OCI-LY1 (cell line): ENCODE results near the gene EXOC6B.

Source experiments
- H2AFZ ChIP-seq: fragments of 200-600 bp; sonication (generic), shearing (Covaris generic); 2 replicates; pipeline ENCODE4 v1.6.0; 2014; ENCODE audit warnings: antibody characterized with exemption, mild to moderate bottlenecking, low read length
- H3F3A ChIP-seq: fragments of 200-600 bp; sonication (generic), shearing (Covaris generic); 2 replicates; pipeline ENCODE4 v1.6.0; 2014; ENCODE audit warnings: mild to moderate bottlenecking, antibody characterized with exemption, low read length, moderate library complexity; ENCODE audit not compliant: insufficient read depth
- H3K27ac ChIP-seq: fragments of 200-600 bp; sonication (generic); 2 replicates; pipeline ENCODE4 v1.5.1; 2014; ENCODE audit warnings: low read length, mixed run types, mild to moderate bottlenecking, low read depth; ENCODE audit not compliant: poor library complexity, severe bottlenecking
- H3K27me3 ChIP-seq: fragments of 200-600 bp; sonication (generic); 2 replicates; pipeline ENCODE4 v1.6.0; 2014; ENCODE audit warnings: antibody characterized with exemption, mild to moderate bottlenecking, low read length, moderate library complexity; ENCODE audit not compliant: insufficient read depth
- H3K36me3 ChIP-seq: fragments of 200-600 bp; sonication (generic); 2 replicates; pipeline ENCODE4 v1.6.1; 2014; ENCODE audit warnings: mild to moderate bottlenecking, antibody characterized with exemption, low read length, moderate library complexity, mixed read lengths; ENCODE audit not compliant: insufficient read depth
- H3K4me1 ChIP-seq: fragments of 200-600 bp; sonication (generic); 2 replicates; pipeline ENCODE4 v1.5.1; 2014; ENCODE audit warnings: mild to moderate bottlenecking, low read length, moderate library complexity; ENCODE audit not compliant: insufficient read depth, severe bottlenecking
- H3K4me2 ChIP-seq: fragments of 200-600 bp; sonication (generic), shearing (Covaris generic); 2 replicates; pipeline ENCODE4 v1.6.1; 2014; ENCODE audit warnings: low read length
- H3K4me3 ChIP-seq: fragments of 200-600 bp; sonication (generic); 2 replicates; pipeline ENCODE4 v1.5.1; 2014; ENCODE audit warnings: low read length, low read depth, mild to moderate bottlenecking, mixed read lengths; ENCODE audit not compliant: poor library complexity, severe bottlenecking
- H3K79me2 ChIP-seq: fragments of 200-600 bp; shearing (Covaris generic); 2 replicates; pipeline ENCODE4 v1.6.1; 2016; ENCODE audit warnings: mixed run types, low read length, mixed read lengths; ENCODE audit not compliant: insufficient read depth
- H3K9ac ChIP-seq: fragments of 200-600 bp; sonication (generic), shearing (Covaris generic); 2 replicates; pipeline ENCODE4 v1.6.1; 2014; ENCODE audit warnings: mild to moderate bottlenecking, low read length, mixed read lengths
- H3K9me2 ChIP-seq: fragments of 200-600 bp; sonication (generic), shearing (Covaris generic); 2 replicates; pipeline ENCODE4 v1.6.1; 2014; ENCODE audit warnings: low read depth, mild to moderate bottlenecking, low read length, mixed read lengths
- H3K9me3 ChIP-seq: fragments of 200-600 bp; shearing (Covaris generic); 2 replicates; pipeline ENCODE4 v1.6.1; 2014; ENCODE audit warnings: low read length, mixed read lengths
- H4K20me1 ChIP-seq: fragments of 200-600 bp; sonication (generic), shearing (Covaris generic); 2 replicates; pipeline ENCODE4 v1.6.0; 2016; ENCODE audit warnings: mild to moderate bottlenecking, low read length; ENCODE audit not compliant: insufficient read depth
- EZH2 ChIP-seq: fragments of 200-600 bp; sonication (generic), shearing (Covaris generic); IDR thresholded peaks from 2 replicates; pipeline ENCODE4 v1.8.0; 2017; ENCODE audit warnings: borderline replicate concordance, mixed run types, mild to moderate bottlenecking, antibody characterized with exemption, low read length, moderate library complexity, mixed read lengths
- TF ChIP-seq, protein P1 (sequence below): fragments of 200-600 bp; sonication (generic), shearing (Covaris generic); IDR thresholded peaks from 2 replicates; pipeline ENCODE4 v1.5.1; 2017; ENCODE audit warnings: mild to moderate bottlenecking, antibody characterized with exemption, low read length, moderate library complexity, mixed read lengths

EXOC6B gene

DNA sequence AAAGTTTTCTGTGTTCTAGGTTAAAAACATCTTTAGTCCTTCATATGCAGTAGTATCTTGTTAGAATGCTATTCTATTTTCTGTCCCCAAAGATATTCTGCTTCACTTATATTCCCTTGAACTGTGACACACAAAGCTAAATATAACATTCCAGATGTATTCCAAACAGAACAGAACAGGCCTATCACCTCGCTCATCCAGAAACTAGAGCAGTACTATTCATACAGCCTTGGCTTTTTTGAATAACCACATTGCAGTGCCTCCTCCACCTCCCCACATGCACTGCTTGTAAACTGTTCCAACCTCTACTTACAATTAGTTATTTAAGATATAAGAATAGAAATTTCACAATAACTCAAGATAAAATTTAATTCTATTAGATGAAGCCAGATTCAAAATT is 196.8 kb downstream of the EXOC6B start:
- Histone ChIP-seq H3K36me3 (no peaks in the 10 kb centered on the region), H3K9ac (no peak overlapping the region), H2AFZ (no peak overlapping the region), H3K9me2 (no peaks in the 10 kb centered on the region), H4K20me1 (no peaks in the 10 kb centered on the region), H3K27ac (no peak overlapping the region), H3K4me2 (no peak overlapping the region), H3K9me3 (no peaks in the 10 kb centered on the region), H3K27me3 (no peaks in the 10 kb centered on the region), H3K4me1 (no peaks in the 10 kb centered on the region), H3K79me2 (no peaks in the 10 kb centered on the region), H3F3A (no peaks in the 10 kb centered on the region), H3K4me3 (no peak overlapping the region)
- no peak for TF ChIP-seq EZH2
- TF ChIP-seq, protein P1, sequence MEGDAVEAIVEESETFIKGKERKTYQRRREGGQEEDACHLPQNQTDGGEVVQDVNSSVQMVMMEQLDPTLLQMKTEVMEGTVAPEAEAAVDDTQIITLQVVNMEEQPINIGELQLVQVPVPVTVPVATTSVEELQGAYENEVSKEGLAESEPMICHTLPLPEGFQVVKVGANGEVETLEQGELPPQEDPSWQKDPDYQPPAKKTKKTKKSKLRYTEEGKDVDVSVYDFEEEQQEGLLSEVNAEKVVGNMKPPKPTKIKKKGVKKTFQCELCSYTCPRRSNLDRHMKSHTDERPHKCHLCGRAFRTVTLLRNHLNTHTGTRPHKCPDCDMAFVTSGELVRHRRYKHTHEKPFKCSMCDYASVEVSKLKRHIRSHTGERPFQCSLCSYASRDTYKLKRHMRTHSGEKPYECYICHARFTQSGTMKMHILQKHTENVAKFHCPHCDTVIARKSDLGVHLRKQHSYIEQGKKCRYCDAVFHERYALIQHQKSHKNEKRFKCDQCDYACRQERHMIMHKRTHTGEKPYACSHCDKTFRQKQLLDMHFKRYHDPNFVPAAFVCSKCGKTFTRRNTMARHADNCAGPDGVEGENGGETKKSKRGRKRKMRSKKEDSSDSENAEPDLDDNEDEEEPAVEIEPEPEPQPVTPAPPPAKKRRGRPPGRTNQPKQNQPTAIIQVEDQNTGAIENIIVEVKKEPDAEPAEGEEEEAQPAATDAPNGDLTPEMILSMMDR = no peak

DNA sequence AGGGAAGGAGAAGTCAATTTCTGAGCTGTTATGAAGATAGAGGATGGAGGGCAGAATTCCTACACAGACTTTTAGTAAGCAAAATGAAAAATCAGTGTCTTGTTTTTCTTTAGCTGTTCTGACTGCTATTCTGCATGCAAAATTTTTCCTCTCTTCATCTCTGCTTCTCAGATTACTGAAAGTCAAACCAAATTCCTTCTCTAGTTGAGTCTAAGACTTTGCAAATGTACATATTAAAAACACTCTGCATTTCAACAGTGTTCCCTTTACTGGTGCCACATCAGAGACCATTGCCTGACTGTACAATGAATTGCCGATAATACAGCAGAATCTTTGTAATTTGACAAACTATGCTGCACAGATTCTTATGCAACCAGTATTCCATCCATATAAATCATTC is 198.8 kb downstream of the EXOC6B start:
- Histone ChIP-seq H3K9me3 (no peaks in the 10 kb centered on the region), H3K4me3 (no peak overlapping the region), H3K27me3 (no peaks in the 10 kb centered on the region), H3K36me3 (no peaks in the 10 kb centered on the region), H3K9me2 (no peaks in the 10 kb centered on the region), H3K9ac (no peak overlapping the region), H3F3A (no peaks in the 10 kb centered on the region), H4K20me1 (no peaks in the 10 kb centered on the region), H3K27ac (no peak overlapping the region), H3K4me1 (no peaks in the 10 kb centered on the region), H3K4me2 (no peak overlapping the region), H2AFZ (no peak overlapping the region), H3K79me2 (no peaks in the 10 kb centered on the region)
- TF ChIP-seq EZH2 = no peak
- TF ChIP-seq, protein P1 = no peak

DNA sequence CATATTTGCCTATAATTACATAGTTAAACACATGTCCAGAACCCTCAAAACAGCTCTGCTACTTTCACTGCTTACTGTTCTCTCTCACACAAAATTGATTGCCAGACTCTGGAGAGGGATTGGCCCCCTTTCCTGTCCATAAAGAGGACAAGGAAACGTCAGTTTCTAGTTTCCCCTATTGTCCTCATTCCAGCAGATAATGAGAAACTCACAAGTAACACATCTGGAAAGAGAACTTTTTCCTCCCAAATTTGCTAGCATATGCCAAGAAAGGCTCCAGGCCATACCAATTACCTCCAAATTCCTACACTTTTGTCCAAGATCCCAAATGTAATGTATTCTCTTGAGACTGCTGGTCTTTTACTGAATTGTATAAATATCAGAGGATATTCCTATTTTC is 200.5 kb downstream of the EXOC6B start:
- Histone ChIP-seq H3K79me2 (no peaks in the 10 kb centered on the region), H3F3A (no peaks in the 10 kb centered on the region), H3K4me1 (no peaks in the 10 kb centered on the region)

More for the DNA sequence above, 200.5 kb downstream of the EXOC6B start:
- Histone ChIP-seq H3K9me2 (no peaks in the 10 kb centered on the region), H3K9ac (no peak overlapping the region), H3K4me2 (no peak overlapping the region), H3K9me3 (no peaks in the 10 kb centered on the region), H4K20me1 (no peaks in the 10 kb centered on the region), H3K4me3 (no peak overlapping the region), H3K27me3 (no peaks in the 10 kb centered on the region), H3K27ac (no peak overlapping the region), H3K36me3 (no peaks in the 10 kb centered on the region), H2AFZ (no peak overlapping the region)
- no peak for TF ChIP-seq EZH2
- TF ChIP-seq, protein P1 = no peak
